HTR-8/SVneo (cell line): Measurements from ENCODE around the gene ACAP2.
"Not testable (repeated sequence)": the region's sequence is repeated elsewhere in the genome, so short reads cannot be mapped to it uniquely, and the experiment has no call there.

Experiments
- DNase-seq: peaks from one replicate; pipeline ENCODE4 v3.0.0; 2011; ENCODE audit warnings: low spot score, mixed read lengths; ENCODE audit not compliant: insufficient read length
- FAIRE-seq: peaks from 2 replicates; lab custom pipeline; 2011; peaks lifted over from hg19 to GRCh38; lab: Jason Lieb, UNC

ACAP2 gene

GRCh38 chr3:195445885-195446284 lies 3.1 kb upstream of the ACAP2 start:
- no peak for FAIRE-seq
- no peak for DNase-seq

DNA sequence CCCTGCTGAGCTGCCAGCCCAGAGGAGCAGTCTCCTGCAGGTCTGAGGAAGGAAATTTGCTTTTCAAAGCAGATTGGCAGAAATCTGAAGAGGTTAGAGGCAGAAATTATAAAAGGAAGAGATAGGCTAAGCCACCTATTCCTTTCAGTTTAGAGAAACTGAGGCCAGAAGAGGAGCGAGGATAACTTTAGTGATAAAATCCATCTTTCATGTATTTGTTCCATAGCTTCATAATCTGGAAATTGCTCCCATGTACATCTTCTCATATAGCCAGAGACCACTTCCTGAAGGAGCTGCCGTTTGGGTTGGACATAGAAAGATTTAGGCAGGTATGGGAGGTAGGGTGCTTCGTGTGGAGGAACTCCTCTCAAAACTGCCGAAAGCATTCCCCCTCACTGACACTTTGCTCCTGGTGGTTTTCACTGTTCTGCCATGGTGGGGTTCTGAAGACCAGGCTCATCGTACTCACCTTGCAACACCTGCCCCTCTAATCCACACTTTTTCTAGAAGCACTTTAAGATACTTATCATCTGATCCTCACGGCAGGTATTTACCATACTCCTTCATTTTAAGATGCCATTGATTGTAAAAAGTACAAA lies 670 bp upstream of the ACAP2 start:
- DNase-seq (no peak), FAIRE-seq (no peak)

- DNase-seq (peak; percentile 19), FAIRE-seq (no peak)
Observed at GRCh38 chr3:195441992-195442572, 738 bp downstream of the ACAP2 start.

- DNase-seq (peak; percentile 36), FAIRE-seq (no peak)
Observed at GRCh38 chr3:195441476-195441991, 1.3 kb downstream of the ACAP2 start.

DNA sequence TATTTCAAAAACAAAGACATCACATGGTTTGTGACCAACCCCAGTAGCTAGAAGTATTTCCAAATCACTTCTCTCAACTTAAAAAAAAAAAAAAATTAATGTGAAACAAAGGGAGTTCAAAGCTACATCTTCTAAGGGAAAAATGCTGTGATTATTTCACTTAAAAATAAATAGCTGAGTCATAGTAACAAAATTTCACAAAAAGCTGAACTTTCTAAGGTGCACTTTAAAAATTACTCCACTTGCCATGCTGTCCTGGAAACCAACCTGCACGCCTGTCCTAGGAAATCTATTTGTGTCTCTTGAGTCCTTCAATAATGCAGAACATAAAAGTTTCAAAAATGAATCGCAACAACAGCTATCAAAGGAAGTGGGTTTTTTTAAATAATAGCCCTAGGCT lies 1.8 kb downstream of the ACAP2 start:
- FAIRE-seq = no peak

GRCh38 chr3:195440379-195440778 lies 2.4 kb downstream of the ACAP2 start:
- no peak for FAIRE-seq
- DNase-seq = no peak

More for the DNA sequence above, 1.8 kb downstream of the ACAP2 start:
- no peak for DNase-seq

GRCh38 chr3:195438371-195438770 lies 4.4 kb downstream of the ACAP2 start:
- DNase-seq = no peak
- FAIRE-seq = no peak

- DNase-seq (no peak), FAIRE-seq (peak; percentile 38)
Observed at GRCh38 chr3:195425849-195426248, 17.0 kb downstream of the ACAP2 start.

DNA sequence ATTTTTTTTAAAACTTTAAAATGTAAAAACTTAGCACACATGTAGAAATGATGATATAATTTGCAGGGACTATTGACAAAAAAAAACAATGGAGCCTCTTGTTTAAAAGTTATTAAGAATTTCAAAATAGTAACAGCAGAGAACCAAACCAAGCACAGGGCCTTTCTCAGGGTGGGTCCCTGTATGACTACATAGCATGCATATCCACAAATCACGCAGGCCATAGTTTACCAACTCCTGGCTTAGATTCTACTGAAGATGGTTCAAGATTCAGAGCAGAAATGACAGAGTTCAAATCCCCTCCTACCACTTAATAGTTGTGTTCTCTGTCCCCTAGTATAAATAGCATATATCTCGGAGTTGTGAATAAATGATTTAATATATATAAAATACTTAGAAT lies 19.0 kb downstream of the ACAP2 start:
- no peak for DNase-seq
- no peak for FAIRE-seq

GRCh38 chr3:195421400-195421799 lies 21.4 kb downstream of the ACAP2 start:
- FAIRE-seq = no peak

DNA sequence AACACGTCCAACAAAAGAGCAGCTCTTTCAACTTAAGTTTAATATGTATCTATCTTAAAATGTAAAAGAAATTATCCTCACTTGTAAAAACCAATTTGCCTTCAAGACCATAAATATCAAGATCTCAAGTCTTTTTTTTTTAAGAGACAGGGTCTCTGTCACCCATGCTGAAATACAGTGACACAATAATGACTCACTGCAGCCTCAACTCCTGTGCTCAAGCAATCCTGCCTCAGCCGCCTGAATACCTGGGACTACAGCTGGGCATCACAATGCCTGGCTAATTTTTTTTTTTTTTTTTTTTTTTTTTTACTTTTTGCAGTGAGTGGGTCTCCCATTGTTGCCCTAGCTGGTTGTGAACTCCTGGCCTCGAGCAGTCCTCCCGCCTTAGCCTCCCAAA lies 26.0 kb downstream of the ACAP2 start:
- FAIRE-seq = no peak
- no peak for DNase-seq

More at GRCh38 chr3:195421400-195421799, 21.4 kb downstream of the ACAP2 start:
- no peak for DNase-seq

- no peak for FAIRE-seq
- no peak for DNase-seq
Observed at GRCh38 chr3:195411836-195412235, 31.0 kb downstream of the ACAP2 start.

DNA sequence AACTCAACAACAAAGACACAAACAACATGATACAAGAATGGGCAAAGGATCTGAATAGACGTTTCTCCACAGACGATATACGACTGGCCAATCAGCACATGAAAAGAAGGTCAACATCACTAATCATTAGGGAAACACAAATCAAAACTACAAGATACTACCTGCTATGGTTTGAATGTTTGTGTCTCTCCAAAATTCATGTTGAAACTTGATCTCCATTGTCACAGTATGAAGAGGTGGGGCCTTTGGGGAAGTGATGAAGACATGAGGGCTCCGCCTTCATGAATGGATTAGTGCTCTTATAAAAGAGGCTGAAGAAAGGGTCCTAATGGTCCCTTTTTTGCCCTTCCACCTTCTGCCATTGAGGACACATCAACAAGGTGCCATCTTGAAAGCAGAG lies 32.3 kb downstream of the ACAP2 start:
- DNase-seq (no peak), FAIRE-seq (no peak)

DNA sequence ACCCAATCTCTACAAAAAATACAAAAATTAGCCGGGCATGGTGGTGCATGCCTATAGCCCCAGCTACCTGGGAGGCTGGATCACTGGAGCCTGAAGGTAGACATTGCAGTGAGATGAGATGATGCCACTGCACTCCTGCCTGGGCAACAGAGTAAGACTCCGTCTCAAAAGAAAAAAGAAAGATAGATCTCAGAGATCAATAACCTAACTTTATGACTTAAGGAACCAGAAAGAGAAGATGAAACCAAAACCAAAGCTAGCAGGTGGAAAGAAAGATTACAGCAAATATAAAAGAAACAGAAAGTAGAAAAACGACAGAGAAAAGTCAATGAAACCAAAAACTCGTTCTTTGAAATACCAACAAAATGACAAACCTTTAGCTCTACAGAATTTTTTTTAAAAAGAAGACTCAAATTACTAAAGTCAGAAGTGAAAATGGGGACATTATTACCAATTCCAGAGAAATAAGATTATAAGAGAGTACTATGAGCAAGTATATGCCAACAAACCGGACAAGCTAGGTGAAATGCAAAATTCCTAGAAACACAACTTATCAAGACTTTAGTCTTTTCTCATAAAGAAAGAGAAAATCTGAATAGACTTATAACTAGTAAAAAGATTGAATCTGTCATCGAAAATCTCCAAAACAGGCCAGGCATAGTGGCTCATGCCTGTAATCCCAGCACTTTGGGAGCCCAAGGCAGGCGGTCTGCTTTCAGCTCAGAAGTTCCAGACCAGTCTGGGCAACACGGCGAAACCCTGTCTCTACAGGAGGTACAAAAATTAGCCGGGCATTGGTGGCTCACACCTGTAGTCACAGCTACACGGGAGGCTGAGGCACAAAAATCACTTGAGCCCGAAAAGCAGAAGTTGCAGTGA lies 35.0 kb downstream of the ACAP2 start:
- DNase-seq (no peak), FAIRE-seq (no peak)

DNA sequence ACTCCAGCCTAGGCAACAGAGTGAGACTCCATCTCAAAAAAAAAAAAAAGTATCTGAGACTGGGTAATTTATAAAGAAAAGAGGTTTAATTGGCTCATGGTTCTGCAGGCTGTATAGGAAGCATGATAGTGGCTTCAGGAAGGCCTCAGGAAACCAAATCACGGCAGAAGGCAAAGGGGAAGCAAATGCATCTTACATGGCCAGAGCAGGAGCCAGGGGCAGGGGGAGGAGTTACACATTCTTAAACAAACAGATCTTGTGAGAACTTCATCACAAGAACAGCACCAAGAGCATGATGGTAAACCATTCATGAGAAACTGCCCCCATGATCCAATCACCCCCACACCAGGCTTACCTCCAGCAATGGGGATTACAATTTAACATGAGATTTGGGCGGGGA lies 37.2 kb downstream of the ACAP2 start:
- DNase-seq (no peak), FAIRE-seq (no peak)

- FAIRE-seq (no peak), DNase-seq (no peak)
Observed at GRCh38 chr3:195403841-195404408, 38.9 kb downstream of the ACAP2 start.

GRCh38 chr3:195403244-195403643 lies 39.6 kb downstream of the ACAP2 start:
- no peak for DNase-seq
- no peak for FAIRE-seq

- FAIRE-seq (no peak), DNase-seq (no peak)
Observed at GRCh38 chr3:195401943-195402342, 40.9 kb downstream of the ACAP2 start.

- not testable (repeated sequence) for DNase-seq, FAIRE-seq
Observed at GRCh38 chr3:195398460-195398859, 44.4 kb downstream of the ACAP2 start.

DNA sequence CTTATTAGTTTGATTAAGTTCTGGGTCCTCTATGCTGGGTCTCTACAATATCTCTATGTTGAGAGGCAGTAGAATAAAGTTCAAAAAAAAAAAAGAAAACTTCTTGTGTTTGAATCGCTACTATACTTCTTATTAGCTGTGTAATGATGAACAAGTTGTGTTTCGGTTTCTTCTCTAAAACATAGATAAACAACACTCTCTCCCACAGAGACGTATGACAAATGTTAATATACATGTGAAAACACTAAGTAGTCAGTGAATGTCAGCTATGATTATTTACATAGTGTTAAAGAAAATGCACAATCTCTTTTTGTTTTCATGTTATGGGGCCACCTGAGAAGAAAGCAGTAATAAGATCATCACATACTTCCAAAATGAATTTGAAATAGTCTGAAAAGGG lies 45.3 kb downstream of the ACAP2 start:
- FAIRE-seq (no peak), DNase-seq (no peak)
